Natural killer cell (primary cell): ENCODE data around the gene FAM222B. TPM values are rescaled to one million over a fixed set of nuclear protein-coding genes. Genes with fewer than 3 reads are reported as not detected.

Experiments
- ATAC-seq, 3 donors: fragments of 150-1000 bp in 2 of 3; fragments of 200-7000 bp in 1 of 3; cut with Tn5 transposase; 1 replicate in 1 of 3; 2 replicates in 2 of 3; pipeline ENCODE4 v1.10.0; 2021; ENCODE audit warnings: mild to moderate bottlenecking in 2 of 3, moderate library complexity in 2 of 3
- DNase-seq, 2 donors: peaks; one replicate each; pipeline versions ENCODE4 v3.0.0 to v3.0.0-alpha.2; 2013 to 2021; ENCODE audit warnings: mixed read lengths in 1 of 2
- H3K27ac ChIP-seq: one replicate; pipeline ENCODE4 v1.5.1; 2013; ENCODE audit warnings: mild to moderate bottlenecking, low read length
- H3K27me3 ChIP-seq: one replicate; pipeline ENCODE4 v1.6.1; 2013; ENCODE audit warnings: low read length; ENCODE audit not compliant: control insufficient read depth, insufficient read depth
- H3K36me3 ChIP-seq: one replicate; pipeline ENCODE4 v1.6.1; 2013; ENCODE audit warnings: low read length; ENCODE audit not compliant: control insufficient read depth, insufficient read depth
- H3K4me1 ChIP-seq: one replicate; pipeline ENCODE4 v1.6.1; 2013; ENCODE audit warnings: low read length; ENCODE audit not compliant: control insufficient read depth, insufficient read depth
- H3K4me3 ChIP-seq: one replicate; pipeline ENCODE4 v1.5.1; 2013; ENCODE audit warnings: low read length
- H3K9me3 ChIP-seq: one replicate; pipeline ENCODE4 v1.6.1; 2013; ENCODE audit warnings: low read length; ENCODE audit not compliant: control insufficient read depth, insufficient read depth
- H3K27ac Mint-ChIP-seq, 2 donors: one replicate each; pipeline ENCODE4 v1.8.0; 2022; ENCODE audit warnings: mild to moderate bottlenecking in 2 of 2, mixed read lengths in 2 of 2, moderate library complexity in 1 of 2
- H3K27me3 Mint-ChIP-seq, 2 donors: one replicate each; pipeline ENCODE4 v1.8.0; 2022; ENCODE audit warnings: low read depth in 2 of 2, mixed read lengths in 2 of 2
- H3K36me3 Mint-ChIP-seq: one replicate; pipeline ENCODE4 v1.8.0; 2022; ENCODE audit warnings: mixed read lengths
- H3K4me1 Mint-ChIP-seq, 2 donors: one replicate each; pipeline ENCODE4 v1.8.0; 2022; ENCODE audit warnings: mixed read lengths in 2 of 2
- H3K4me3 Mint-ChIP-seq: one replicate; pipeline ENCODE4 v1.8.0; 2022; ENCODE audit warnings: mild to moderate bottlenecking, moderate library complexity, mixed read lengths
- H3K9me3 Mint-ChIP-seq, 2 donors: one replicate each; pipeline ENCODE4 v1.8.0; 2022; ENCODE audit warnings: mixed read lengths in 2 of 2
- WGBS: methylation state at CpG from one replicate; pipeline ENCODE4 v1.1.7; 2013; ENCODE audit warnings: missing lambda C conversion rate; ENCODE audit not compliant: insufficient coverage; 5-methylcytosine and 5-hydroxymethylcytosine counted together
- intact Hi-C: fragments of 100-400 bp; cut with micrococcal nuclease; formaldehyde crosslinking; loops from one replicate; pipeline ENCODE4 v1.14.2; 2022
- total RNA-seq, 4 donors: library from RNA; stranded (reverse); fragments of 120-200 nt in 1 of 4; gene quantifications; one replicate each; pipeline versions ENCODE4 v1.2.3 to v1.2.4, GENCODE V29; 2013 to 2022
- TF ChIP-seq, protein P1 (sequence below): fragments of 200-600 bp; IDR thresholded peaks from one replicate; pipeline ENCODE4 v1.8.0; 2022; ENCODE audit warnings: antibody characterized with exemption

The FAM222B gene
- total RNA-seq, 3 donors from 2014 or later (not counting 1 experiment from before 2014, with no cell fraction given) = 16.9 to 26.0 (median 20.0) TPM

- Histone ChIP-seq H3K36me3 (no peaks in the 10 kb centered on the region), H3K27me3 (peaks cover 14% of the 10 kb centered on the region), H3K27ac (no peak overlapping the region), H3K4me1 (peaks cover 42% of the 10 kb centered on the region), H3K4me3 (no peak overlapping the region), H3K9me3 (no peaks in the 10 kb centered on the region)
- TF ChIP-seq, protein P1, sequence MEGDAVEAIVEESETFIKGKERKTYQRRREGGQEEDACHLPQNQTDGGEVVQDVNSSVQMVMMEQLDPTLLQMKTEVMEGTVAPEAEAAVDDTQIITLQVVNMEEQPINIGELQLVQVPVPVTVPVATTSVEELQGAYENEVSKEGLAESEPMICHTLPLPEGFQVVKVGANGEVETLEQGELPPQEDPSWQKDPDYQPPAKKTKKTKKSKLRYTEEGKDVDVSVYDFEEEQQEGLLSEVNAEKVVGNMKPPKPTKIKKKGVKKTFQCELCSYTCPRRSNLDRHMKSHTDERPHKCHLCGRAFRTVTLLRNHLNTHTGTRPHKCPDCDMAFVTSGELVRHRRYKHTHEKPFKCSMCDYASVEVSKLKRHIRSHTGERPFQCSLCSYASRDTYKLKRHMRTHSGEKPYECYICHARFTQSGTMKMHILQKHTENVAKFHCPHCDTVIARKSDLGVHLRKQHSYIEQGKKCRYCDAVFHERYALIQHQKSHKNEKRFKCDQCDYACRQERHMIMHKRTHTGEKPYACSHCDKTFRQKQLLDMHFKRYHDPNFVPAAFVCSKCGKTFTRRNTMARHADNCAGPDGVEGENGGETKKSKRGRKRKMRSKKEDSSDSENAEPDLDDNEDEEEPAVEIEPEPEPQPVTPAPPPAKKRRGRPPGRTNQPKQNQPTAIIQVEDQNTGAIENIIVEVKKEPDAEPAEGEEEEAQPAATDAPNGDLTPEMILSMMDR = no peak
- Mint-ChIP-seq H3K27ac (no peak overlapping the region), H3K36me3 (no peaks in the 10 kb centered on the region), H3K4me3 (no peak overlapping the region), H3K9me3 (no peaks in the 10 kb centered on the region), H3K4me1 (peaks cover 29 to 42% of the 10 kb centered on the region in 2 donors), H3K27me3 (peaks cover 15 to 28% of the 10 kb centered on the region in 2 donors)
- intact Hi-C loops = loop anchor here (5.0 to 10.0 kb wide), 3 partner anchors 37 to 380 kb away; partner anchors contain the start of genes IFT20, SDF2, SUPT6H and TNFAIP1
- ATAC-seq (no peak), DNase-seq (no peak)
- WGBS = 57% methylated on average over 1 of the region's 2 CpGs
Measured at GRCh38 chr17:28715217-28715616, 127.4 kb downstream of the FAM222B start.

DNA sequence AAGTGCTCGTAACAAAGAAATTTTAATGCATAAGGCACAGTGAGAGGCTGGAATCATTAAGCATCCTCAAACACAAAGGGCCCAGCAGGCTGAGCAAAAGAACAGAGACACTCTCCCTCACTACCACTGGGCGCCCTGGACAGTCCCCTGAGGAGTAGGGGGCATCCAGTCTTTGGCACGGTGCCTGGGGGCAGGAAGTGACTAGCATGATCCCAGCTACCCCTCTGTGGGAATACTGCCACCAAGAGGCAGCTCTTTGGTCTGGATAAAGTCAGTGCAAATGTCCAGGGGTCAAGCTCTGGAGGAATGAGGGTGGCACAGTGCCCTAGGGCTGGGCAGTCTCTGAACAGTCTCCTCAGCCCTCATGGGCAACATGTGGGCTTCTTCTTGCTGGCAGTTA, 128.3 kb downstream of the FAM222B start:
- Histone ChIP-seq H3K36me3 (no peaks in the 10 kb centered on the region), H3K9me3 (no peaks in the 10 kb centered on the region), H3K27ac (no peak overlapping the region), H3K27me3 (peaks cover 14% of the 10 kb centered on the region), H3K4me1 (peaks cover 39% of the 10 kb centered on the region), H3K4me3 (no peak overlapping the region)
- WGBS = 87% methylated on average over 3 of the region's 3 CpGs
- no peaks in the 10 kb centered on the region for H3K9me3 Mint-ChIP-seq
- no peak overlapping the region for H3K4me3 Mint-ChIP-seq
- no peak overlapping the region for H3K27ac Mint-ChIP-seq
- ATAC-seq (no peak), DNase-seq (no peak)
- no peaks in the 10 kb centered on the region for H3K36me3 Mint-ChIP-seq
- intact Hi-C loops = loop anchor here (10.0 kb wide), 1 partner anchor 379 kb away; the partner anchor contains the start of genes IFT20 and TNFAIP1
- H3K4me1 Mint-ChIP-seq = peaks cover 20 to 33% of the 10 kb centered on the region in 2 donors
- TF ChIP-seq, protein P1 = no peak
- H3K27me3 Mint-ChIP-seq = peaks cover 15 to 27% of the 10 kb centered on the region in 2 donors

GRCh38 chr17:28712705-28713415, 129.7 kb downstream of the FAM222B start:
- Mint-ChIP-seq H3K4me3 (peak overlapping the region; percentile 93), H3K4me1 (peaks cover 18 to 22% of the 10 kb centered on the region in 2 donors), H3K36me3 (no peaks in the 10 kb centered on the region), H3K9me3 (no peaks in the 10 kb centered on the region), H3K27ac (peak overlapping the region; percentile 80 to 88), H3K27me3 (peaks cover 15 to 18% of the 10 kb centered on the region in 2 donors)
- ATAC-seq = no peak
- Histone ChIP-seq H3K27ac (no peak overlapping the region), H3K4me3 (no peak overlapping the region), H3K9me3 (no peaks in the 10 kb centered on the region), H3K4me1 (peaks cover 30% of the 10 kb centered on the region), H3K27me3 (peaks cover 14% of the 10 kb centered on the region), H3K36me3 (no peaks in the 10 kb centered on the region)
- DNase-seq = no peak
- TF ChIP-seq, protein P1 = no peak
- intact Hi-C loops = loop anchor here (10.0 kb wide), 1 partner anchor 378 kb away; the partner anchor contains the start of genes IFT20 and TNFAIP1
- 97% methylated on average over 4 of the region's 7 CpGs for WGBS
